Neural cell (in vitro differentiated cells): ENCODE measurements around the gene DNAJC11. TPM values are rescaled to one million over a fixed set of nuclear protein-coding genes. Genes with fewer than 3 reads are reported as not detected.
"Not testable (repeated sequence)": the region's sequence is repeated elsewhere in the genome, so short reads cannot be mapped to it uniquely, and the experiment has no call there.

Experiments
- H2AFZ ChIP-seq: fragments of 200-600, 300-800 bp; sonication (generic), shearing (Covaris generic); 2 replicates; pipeline ENCODE4 v1.6.0; 2014; ENCODE audit warnings: low read depth, mild to moderate bottlenecking, antibody characterized with exemption, low read length, moderate library complexity
- H3F3A ChIP-seq: fragments of 200-600 bp; shearing (Covaris generic); 2 replicates; pipeline ENCODE4 v1.6.1; 2016; ENCODE audit warnings: mild to moderate bottlenecking, moderate library complexity, mixed read lengths, antibody characterized with exemption, low read length; ENCODE audit not compliant: insufficient read depth, poor library complexity, severe bottlenecking
- H3K27ac ChIP-seq: fragments of 200-600, 300-800 bp; sonication (generic), shearing (Covaris generic); 2 replicates; pipeline ENCODE4 v1.5.1; 2014; ENCODE audit warnings: mild to moderate bottlenecking, low read length, moderate library complexity
- H3K27me3 ChIP-seq: fragments of 300-800, 200-600 bp; sonication (generic), shearing (Covaris generic); 2 replicates; pipeline ENCODE4 v1.6.0; 2014; ENCODE audit warnings: mild to moderate bottlenecking, low read depth, low read length, moderate library complexity; ENCODE audit not compliant: insufficient read depth
- H3K36me3 ChIP-seq: fragments of 300-800, 200-600 bp; sonication (generic), shearing (Covaris generic); 2 replicates; pipeline ENCODE4 v1.5.1; 2014; ENCODE audit warnings: mild to moderate bottlenecking, antibody characterized with exemption, low read length, moderate library complexity; ENCODE audit not compliant: insufficient read depth
- H3K4me2 ChIP-seq: fragments of 300-800, 200-600 bp; sonication (generic), shearing (Covaris generic); 2 replicates; pipeline ENCODE4 v1.6.0; 2014; ENCODE audit warnings: mild to moderate bottlenecking, low read length
- H3K4me3 ChIP-seq: fragments of 300-800, 200-600 bp; sonication (generic), shearing (Covaris generic); 2 replicates; pipeline ENCODE4 v1.5.1; 2014; ENCODE audit warnings: mild to moderate bottlenecking, low read length, moderate library complexity
- H3K79me2 ChIP-seq: fragments of 200-600 bp; shearing (Covaris generic); replicated peaks from 2 replicates; pipeline ENCODE4 v1.6.0; 2014; ENCODE audit warnings: mild to moderate bottlenecking, low read length, moderate library complexity; ENCODE audit not compliant: insufficient read depth
- H3K9ac ChIP-seq: fragments of 300-800, 200-600 bp; sonication (generic), shearing (Covaris generic); 2 replicates; pipeline ENCODE4 v1.6.1; 2016; ENCODE audit warnings: mild to moderate bottlenecking, low read length, mixed read lengths
- H3K9me2 ChIP-seq: fragments of 200-600 bp; shearing (Covaris generic); 2 replicates; pipeline ENCODE4 v1.6.1; 2016; ENCODE audit warnings: mild to moderate bottlenecking, low read length, mixed read lengths; ENCODE audit not compliant: insufficient read depth
- H3K9me3 ChIP-seq: fragments of 200-600, 300-800 bp; sonication (generic), shearing (Covaris generic); 2 replicates; pipeline ENCODE4 v1.6.1; 2016; ENCODE audit warnings: mild to moderate bottlenecking, mixed run types, low read length, moderate library complexity, mixed read lengths
- H4K20me1 ChIP-seq: fragments of 200-600 bp; shearing (Covaris generic); 2 replicates; pipeline ENCODE4 v1.6.1; 2016; ENCODE audit warnings: mild to moderate bottlenecking, mixed run types; ENCODE audit not compliant: insufficient read depth
- CTCF ChIP-seq: fragments of 450-650 bp; IDR thresholded peaks from 2 replicates; pipeline ENCODE4 v1.5.1; 2014; ENCODE audit warnings: antibody characterized with exemption, mild to moderate bottlenecking, moderate library complexity; ENCODE audit not compliant: poor library complexity, severe bottlenecking
- EP300 ChIP-seq: fragments of 450-650 bp; conservative IDR thresholded peaks from 2 replicates; pipeline ENCODE4 v1.6.1; 2014; ENCODE audit warnings: antibody characterized with exemption, mild to moderate bottlenecking, moderate library complexity; ENCODE audit not compliant: poor library complexity, severe bottlenecking
- EZH2 ChIP-seq: fragments of 200-600, 300-800 bp; shearing (Covaris generic), sonication (generic); IDR thresholded peaks from 2 replicates; pipeline ENCODE4 v1.6.1; 2014; ENCODE audit warnings: antibody characterized with exemption, low read length, borderline replicate concordance, mild to moderate bottlenecking; ENCODE audit not compliant: insufficient read depth, poor library complexity, severe bottlenecking
- MXI1 ChIP-seq: fragments of 450-650 bp; conservative IDR thresholded peaks from 2 replicates; pipeline ENCODE4 v1.6.1; 2014; ENCODE audit warnings: antibody characterized with exemption, mild to moderate bottlenecking; ENCODE audit not compliant: poor library complexity, severe bottlenecking
- POLR2AphosphoS5 ChIP-seq: IDR thresholded peaks from 2 replicates; pipeline ENCODE4 v1.6.1; 2012
- RAD21 ChIP-seq: fragments of 450-650 bp; conservative IDR thresholded peaks from 2 replicates; pipeline ENCODE4 v1.6.1; 2014; ENCODE audit warnings: antibody characterized with exemption, mild to moderate bottlenecking, moderate library complexity
- REST ChIP-seq: IDR thresholded peaks from 2 replicates; pipeline ENCODE4 v1.6.1; 2012; ENCODE audit warnings: borderline replicate concordance
- SMC3 ChIP-seq: fragments of 450-650 bp; conservative IDR thresholded peaks from 2 replicates; pipeline ENCODE4 v1.6.1; 2014; ENCODE audit warnings: antibody characterized with exemption, mild to moderate bottlenecking, moderate library complexity; ENCODE audit not compliant: poor library complexity
- TAF1 ChIP-seq: IDR thresholded peaks from 2 replicates; pipeline ENCODE4 v1.6.1; 2012; ENCODE audit warnings: low read depth
- polyA plus RNA-seq: library from polyadenylated mRNA; depleted of rRNA; stranded (reverse); fragments of >200 nt; gene quantifications from 2 replicates; pipeline ENCODE4 v1.2.3, GENCODE V29; 2014

The DNAJC11 gene
- polyA plus RNA-seq, 1 donor from 2014 or later = 28.6 TPM

GRCh38 chr1:6700853-6701436 is 671 bp downstream of the DNAJC11 start:
- no peaks in the 10 kb centered on the region for H3K27me3 ChIP-seq
- peaks cover 26% of the 10 kb centered on the region for H3K79me2 ChIP-seq
- H3K36me3 ChIP-seq = no peaks in the 10 kb centered on the region
- no peaks in the 10 kb centered on the region for H3K9me2 ChIP-seq
- peak overlapping the region; percentile 90 for H3K9ac ChIP-seq
- H3K27ac ChIP-seq = peak overlapping the region; percentile 65
- H2AFZ ChIP-seq = peak overlapping the region; percentile 65
- no peak for TF ChIP-seq POLR2AphosphoS5
- no peak for TF ChIP-seq EP300
- TF ChIP-seq MXI1 = no peak
- TF ChIP-seq REST = no peak
- TF ChIP-seq CTCF = no peak
- no peak for TF ChIP-seq EZH2
- TF ChIP-seq TAF1 = no peak
- TF ChIP-seq SMC3 = no peak
- TF ChIP-seq RAD21 = no peak
- no peaks in the 10 kb centered on the region for H4K20me1 ChIP-seq
- no peaks in the 10 kb centered on the region for H3F3A ChIP-seq
- H3K4me2 ChIP-seq = peak overlapping the region; percentile 77
- H3K4me3 ChIP-seq = peak overlapping the region; percentile 96
- H3K9me3 ChIP-seq = no peaks in the 10 kb centered on the region

GRCh38 chr1:6699915-6700314 is 1.7 kb downstream of the DNAJC11 start:
- H3K79me2 ChIP-seq = peaks cover 26% of the 10 kb centered on the region
- H3F3A ChIP-seq, H3K9me2 ChIP-seq, H2AFZ ChIP-seq, H3K27ac ChIP-seq, H3K27me3 ChIP-seq, H3K4me2 ChIP-seq, H3K9me3 ChIP-seq, H4K20me1 ChIP-seq, H3K36me3 ChIP-seq, H3K9ac ChIP-seq: not testable (repeated sequence)
- H3K4me3 ChIP-seq = peak overlapping the region; percentile 96

- no peaks in the 10 kb centered on the region for H3K36me3 ChIP-seq
- no peaks in the 10 kb centered on the region for H4K20me1 ChIP-seq
- H2AFZ ChIP-seq = no peak overlapping the region
- H3K27me3 ChIP-seq = no peaks in the 10 kb centered on the region
- no peaks in the 10 kb centered on the region for H3F3A ChIP-seq
- no peak for TF ChIP-seq CTCF
- TF ChIP-seq REST = no peak
- no peak for TF ChIP-seq SMC3
- no peak for TF ChIP-seq MXI1
- TF ChIP-seq EP300 = no peak
- no peak for TF ChIP-seq POLR2AphosphoS5
- TF ChIP-seq TAF1 = no peak
- no peak for TF ChIP-seq EZH2
- no peak for TF ChIP-seq RAD21
- H3K79me2 ChIP-seq = peaks cover 20% of the 10 kb centered on the region
- H3K27ac ChIP-seq = no peak overlapping the region
- H3K9ac ChIP-seq = no peak overlapping the region
- no peak overlapping the region for H3K4me2 ChIP-seq
- H3K9me2 ChIP-seq = no peaks in the 10 kb centered on the region
- H3K9me3 ChIP-seq = no peaks in the 10 kb centered on the region
- no peak overlapping the region for H3K4me3 ChIP-seq
Observed at GRCh38 chr1:6695868-6696267, 5.7 kb downstream of the DNAJC11 start.
